H9 (cell line): Measurements from ENCODE around the gene PGBD1. TPM values are rescaled to one million over a fixed set of nuclear protein-coding genes. Genes with fewer than 3 reads are reported as not detected.

Experiments used
- DNase-seq: peaks from one replicate; pipeline ENCODE4 v3.0.0-alpha.2; 2017
- H2AFZ ChIP-seq: one replicate; pipeline ENCODE4 v1.6.1; 2013; ENCODE audit warnings: mild to moderate bottlenecking, low read length, control low read depth, moderate library complexity
- H2AK5ac ChIP-seq: 2 replicates; pipeline ENCODE4 v1.6.1; 2013; ENCODE audit warnings: low read length, control low read depth, mixed read lengths; ENCODE audit not compliant: insufficient read length
- H2BK120ac ChIP-seq: one replicate; pipeline ENCODE4 v1.6.1; 2013; ENCODE audit warnings: low read depth, mild to moderate bottlenecking, low read length, control low read depth, inconsistent platforms; ENCODE audit not compliant: poor library complexity, severe bottlenecking
- H2BK12ac ChIP-seq: 2 replicates; pipeline ENCODE4 v1.6.1; 2013; ENCODE audit warnings: low read length, control low read depth, mixed read lengths, low read depth; ENCODE audit not compliant: insufficient read length
- H2BK15ac ChIP-seq: 2 replicates; pipeline ENCODE4 v1.6.1; 2013; ENCODE audit warnings: low read depth, low read length, control low read depth
- H2BK20ac ChIP-seq: one replicate; pipeline ENCODE4 v1.6.1; 2013; ENCODE audit warnings: low read depth, mild to moderate bottlenecking, low read length, control low read depth, inconsistent platforms; ENCODE audit not compliant: poor library complexity, severe bottlenecking
- H2BK5ac ChIP-seq: 2 replicates; pipeline ENCODE4 v1.6.1; 2013; ENCODE audit warnings: low read length, control low read depth, mixed read lengths; ENCODE audit not compliant: insufficient read length
- H3K14ac ChIP-seq: 2 replicates; pipeline ENCODE4 v1.6.1; 2013; ENCODE audit warnings: low read length, control low read depth; ENCODE audit not compliant: insufficient read depth
- H3K18ac ChIP-seq: 2 replicates; pipeline ENCODE4 v1.6.1; 2013; ENCODE audit warnings: low read depth, mild to moderate bottlenecking, mixed read lengths, low read length, control low read depth; ENCODE audit not compliant: insufficient read length
- H3K23ac ChIP-seq: 2 replicates; pipeline ENCODE4 v1.6.1; 2013; ENCODE audit warnings: low read length, control low read depth, mixed read lengths, low read depth; ENCODE audit not compliant: insufficient read length
- H3K23me2 ChIP-seq: 2 replicates; pipeline ENCODE4 v1.6.1; 2013; ENCODE audit warnings: low read depth, mild to moderate bottlenecking, mixed read lengths, low read length, control low read depth; ENCODE audit not compliant: insufficient read length, poor library complexity, severe bottlenecking
- H3K27ac ChIP-seq: 2 replicates; pipeline ENCODE4 v1.5.1; 2013; ENCODE audit warnings: low read length, control low read depth, mixed read lengths, low read depth; ENCODE audit not compliant: insufficient read length
- H3K27me3 ChIP-seq: 2 replicates; pipeline ENCODE4 v1.6.1; 2013; ENCODE audit warnings: low read length, control low read depth, inconsistent platforms; ENCODE audit not compliant: insufficient read depth
- H3K4ac ChIP-seq: 2 replicates; pipeline ENCODE4 v1.6.1; 2013; ENCODE audit warnings: low read depth, mild to moderate bottlenecking, control low read depth, inconsistent platforms, low read length, moderate library complexity
- H3K4me1 ChIP-seq: 2 replicates; pipeline ENCODE4 v1.6.1; 2013; ENCODE audit warnings: low read length, control low read depth, inconsistent platforms; ENCODE audit not compliant: insufficient read depth
- H3K4me2 ChIP-seq: 2 replicates; pipeline ENCODE4 v1.6.1; 2013; ENCODE audit warnings: low read length, control low read depth, mixed read lengths; ENCODE audit not compliant: insufficient read length, insufficient read depth
- H3K56ac ChIP-seq: 2 replicates; pipeline ENCODE4 v1.6.1; 2013; ENCODE audit warnings: low read depth, mild to moderate bottlenecking, mixed read lengths, low read length, control low read depth; ENCODE audit not compliant: insufficient read length
- H3K79me1 ChIP-seq: 2 replicates; pipeline ENCODE4 v1.6.1; 2013; ENCODE audit warnings: low read depth, mild to moderate bottlenecking, moderate library complexity, low read length, control low read depth, inconsistent platforms; ENCODE audit not compliant: insufficient read depth, poor library complexity, severe bottlenecking
- H3K79me2 ChIP-seq: 2 replicates; pipeline ENCODE4 v1.6.1; 2013; ENCODE audit warnings: low read length, control low read depth, inconsistent platforms; ENCODE audit not compliant: insufficient read depth
- H3K9ac ChIP-seq: 2 replicates; pipeline ENCODE4 v1.6.1; 2013; ENCODE audit warnings: low read length, control low read depth, mixed read lengths; ENCODE audit not compliant: insufficient read length; ENCODE audit errors: extremely low read depth
- H3K9me3 ChIP-seq: one replicate; pipeline ENCODE4 v1.6.1; 2013; ENCODE audit warnings: low read depth, low read length, inconsistent platforms; ENCODE audit not compliant: control insufficient read depth
- H3T11ph ChIP-seq: one replicate; pipeline ENCODE4 v1.6.1; 2013; ENCODE audit warnings: mild to moderate bottlenecking, low read length, control low read depth, inconsistent platforms
- H4K20me1 ChIP-seq: one replicate; pipeline ENCODE4 v1.6.1; 2013; ENCODE audit not compliant: control insufficient read depth, insufficient read length, insufficient read depth
- H4K5ac ChIP-seq: 2 replicates; pipeline ENCODE4 v1.6.1; 2013; ENCODE audit warnings: low read depth, mild to moderate bottlenecking, mixed read lengths, low read length, control low read depth; ENCODE audit not compliant: insufficient read length
- H4K8ac ChIP-seq: replicated peaks from 2 replicates; pipeline ENCODE4 v1.6.1; 2013; ENCODE audit warnings: low read length, control low read depth, mixed read lengths, low read depth; ENCODE audit not compliant: insufficient read length
- H4K91ac ChIP-seq: 2 replicates; pipeline ENCODE4 v1.6.1; 2013; ENCODE audit warnings: low read depth, mild to moderate bottlenecking, moderate library complexity, mixed read lengths, low read length, control low read depth; ENCODE audit not compliant: insufficient read length
- H3K27ac Mint-ChIP-seq, 3 experiments: 2 replicates in 2 of 3; 3 replicates in 1 of 3; pipeline ENCODE4 v1.8.0; 2020 to 2021; ENCODE audit warnings: mixed read lengths in 3 of 3, mild to moderate bottlenecking in 1 of 3, moderate library complexity in 1 of 3
- H3K27me3 Mint-ChIP-seq: 2 replicates; pipeline ENCODE4 v1.8.0; 2021; ENCODE audit warnings: low read depth, mild to moderate bottlenecking, moderate library complexity, mixed read lengths
- H3K36me3 Mint-ChIP-seq, 3 experiments: 2 replicates in 2 of 3; 3 replicates in 1 of 3; pipeline ENCODE4 v1.8.0; 2020 to 2021; ENCODE audit warnings: low read depth in 3 of 3, mixed read lengths in 3 of 3; ENCODE audit not compliant: insufficient read depth in 1 of 3
- H3K4me1 Mint-ChIP-seq, 2 experiments: 2 replicates each; pipeline ENCODE4 v1.8.0; 2020; ENCODE audit warnings: mixed read lengths in 2 of 2
- H3K4me3 Mint-ChIP-seq, 2 experiments: 2 replicates in 1 of 2; 3 replicates in 1 of 2; pipeline ENCODE4 v1.8.0; 2020 to 2021; ENCODE audit warnings: mild to moderate bottlenecking in 2 of 2, mixed read lengths in 2 of 2, moderate library complexity in 1 of 2
- H3K9me3 Mint-ChIP-seq, 2 experiments: 2 replicates in 1 of 2; 3 replicates in 1 of 2; pipeline ENCODE4 v1.8.0; 2020; ENCODE audit warnings: mild to moderate bottlenecking in 2 of 2, mixed read lengths in 2 of 2, moderate library complexity in 1 of 2
- CTCF ChIP-seq: fragments of 200-600 bp; sonication (generic); conservative IDR thresholded peaks from 3 replicates; pipeline ENCODE4 v1.8.0; 2021; ENCODE audit warnings: antibody characterized with exemption, mild to moderate bottlenecking
- WGBS: extraction: QIAGEN DNeasy Blood & Tissue Kit; methylation state at CpG from one replicate; pipeline ENCODE4 v1.1.7; 2013; ENCODE audit warnings: missing lambda C conversion rate, low lambda C conversion rate, mixed read lengths; ENCODE audit not compliant: insufficient read length; ENCODE audit errors: extremely low coverage; 5-methylcytosine and 5-hydroxymethylcytosine counted together
- total RNA-seq: library from RNA; stranded (reverse); gene quantifications from 2 replicates; pipeline ENCODE4 v1.2.1, GENCODE V29; 2021

Gene PGBD1
- total RNA-seq, 1 experiment from 2014 or later, result 10.1 TPM

GRCh38 chr6:28323813-28324424 lies 42.5 kb downstream of the PGBD1 start:
- H3K27me3 ChIP-seq, result no peaks in the 10 kb centered on the region
- no peak overlapping the region for H2BK120ac ChIP-seq
- no peak overlapping the region for H2BK20ac ChIP-seq
- no peak overlapping the region for H3K27ac Mint-ChIP-seq
- H3K14ac ChIP-seq, result no peak overlapping the region
- no peak overlapping the region for H2BK5ac ChIP-seq
- no peaks in the 10 kb centered on the region for H4K20me1 ChIP-seq
- H3K4ac ChIP-seq, result no peak overlapping the region
- H3K36me3 Mint-ChIP-seq, result peaks cover 33 to 40% (median 39%) of the 10 kb centered on the region in 3 experiments
- H2BK12ac ChIP-seq, result no peak overlapping the region
- no peak overlapping the region for H4K91ac ChIP-seq
- no peaks in the 10 kb centered on the region for H3K23me2 ChIP-seq
- H3K4me1 ChIP-seq, result no peaks in the 10 kb centered on the region
- H3K9me3 ChIP-seq, result peaks cover 24% of the 10 kb centered on the region
- WGBS, result no CpG with 5 or more reads among the region's 1 CpG
- no peak overlapping the region for H3K4me3 Mint-ChIP-seq
- no peaks in the 10 kb centered on the region for H3K79me1 ChIP-seq
- no peak for TF ChIP-seq CTCF
- no peak overlapping the region for H3K23ac ChIP-seq
- H3K18ac ChIP-seq, result no peak overlapping the region
- H3K56ac ChIP-seq, result no peak overlapping the region
- no peak overlapping the region for H3K4me2 ChIP-seq
- no peak overlapping the region for H3T11ph ChIP-seq
- no peak overlapping the region for H2AK5ac ChIP-seq
- no peaks in the 10 kb centered on the region for H3K4me1 Mint-ChIP-seq
- no peak overlapping the region for H4K5ac ChIP-seq
- H3K9me3 Mint-ChIP-seq, result peaks cover 32 to 40% of the 10 kb centered on the region in 2 experiments
- H3K27me3 Mint-ChIP-seq, result no peaks in the 10 kb centered on the region
- H3K79me2 ChIP-seq, result no peaks in the 10 kb centered on the region
- H2BK15ac ChIP-seq, result no peak overlapping the region
- no peak for DNase-seq
- no peak overlapping the region for H4K8ac ChIP-seq
- H3K27ac ChIP-seq, result no peak overlapping the region
- no peak overlapping the region for H3K9ac ChIP-seq
- H2AFZ ChIP-seq, result no peak overlapping the region
